Stimulated activated naive CD8-positive, alpha-beta T cell treated with anti-CD3 and anti-CD28 coated beads, Interleukin-15, amount 100 ng/mL, for 72 hours (primary cell): ENCODE data around the gene PKN1.
A peak's percentile ranks its signal among the peaks of the same experiment; 100 is the strongest.

Source experiments
- ATAC-seq: fragments of 150-1000 bp; cut with Tn5 transposase; 2 replicates; pipeline ENCODE4 v1.10.0; 2021; ENCODE audit warnings: mild to moderate bottlenecking, moderate library complexity
- DNase-seq, 2 donors: peaks; one replicate each; pipeline ENCODE4 v3.0.0; 2021 to 2022
- H3K27ac Mint-ChIP-seq, 2 donors: one replicate each; pipeline ENCODE4 v1.8.0; 2022; ENCODE audit warnings: mild to moderate bottlenecking in 2 of 2, mixed read lengths in 2 of 2, moderate library complexity in 2 of 2
- H3K27me3 Mint-ChIP-seq: one replicate; pipeline ENCODE4 v1.8.0; 2022; ENCODE audit warnings: mixed read lengths
- H3K4me1 Mint-ChIP-seq: one replicate; pipeline ENCODE4 v1.8.0; 2022; ENCODE audit warnings: mild to moderate bottlenecking, mixed read lengths
- H3K4me3 Mint-ChIP-seq, 2 donors: one replicate each; pipeline ENCODE4 v1.8.0; 2022; ENCODE audit warnings: mild to moderate bottlenecking in 2 of 2, mixed read lengths in 2 of 2, moderate library complexity in 1 of 2
- H3K9me3 Mint-ChIP-seq, 2 donors: one replicate each; pipeline ENCODE4 v1.8.0; 2022; ENCODE audit warnings: mixed read lengths in 2 of 2

Gene PKN1

GRCh38 chr19:14517446-14517839 is 84.3 kb downstream of the PKN1 start:
- H3K4me1 Mint-ChIP-seq: peaks cover 67% of the 10 kb centered on the region
- H3K27ac Mint-ChIP-seq: peak overlapping the region; percentile 88 to 94
- ATAC-seq (no peak), DNase-seq (no peak)
- peak overlapping the region; percentile 95 to 96 for H3K4me3 Mint-ChIP-seq
- H3K9me3 Mint-ChIP-seq: no peaks in the 10 kb centered on the region
- H3K27me3 Mint-ChIP-seq: no peaks in the 10 kb centered on the region

GRCh38 chr19:14517840-14518505 is 84.9 kb downstream of the PKN1 start, which contains the start of gene DNAJB1:
DNAJB1 (minus strand) TSS chr19:14518397; CDS start chr19:14518349, 48 bp downstream.
- DNase-seq (peak; percentile 73 to 78), ATAC-seq (peak; percentile 72)
- H3K4me3 Mint-ChIP-seq: peak within 1 kb of the TSS; percentile 95 to 96

GRCh38 chr19:14519245-14519859 is 86.2 kb downstream of the PKN1 start:
- Mint-ChIP-seq H3K27me3 (no peaks in the 10 kb centered on the region), H3K9me3 (no peaks in the 10 kb centered on the region), H3K27ac (peak overlapping the region; percentile 40 to 84), H3K4me1 (peaks cover 76% of the 10 kb centered on the region), H3K4me3 (peak overlapping the region; percentile 95 to 96)
- no peak for ATAC-seq
- no peak for DNase-seq

More at GRCh38 chr19:14517840-14518505, 84.9 kb downstream of the PKN1 start, which contains the start of gene DNAJB1:
- peak within 1 kb of the TSS; percentile 98 to 99 for H3K27ac Mint-ChIP-seq
- no peaks in the 10 kb centered on the region for H3K27me3 Mint-ChIP-seq
- H3K9me3 Mint-ChIP-seq: no peaks in the 10 kb centered on the region
- H3K4me1 Mint-ChIP-seq: peaks cover 72% of the 10 kb centered on the region

DNA sequence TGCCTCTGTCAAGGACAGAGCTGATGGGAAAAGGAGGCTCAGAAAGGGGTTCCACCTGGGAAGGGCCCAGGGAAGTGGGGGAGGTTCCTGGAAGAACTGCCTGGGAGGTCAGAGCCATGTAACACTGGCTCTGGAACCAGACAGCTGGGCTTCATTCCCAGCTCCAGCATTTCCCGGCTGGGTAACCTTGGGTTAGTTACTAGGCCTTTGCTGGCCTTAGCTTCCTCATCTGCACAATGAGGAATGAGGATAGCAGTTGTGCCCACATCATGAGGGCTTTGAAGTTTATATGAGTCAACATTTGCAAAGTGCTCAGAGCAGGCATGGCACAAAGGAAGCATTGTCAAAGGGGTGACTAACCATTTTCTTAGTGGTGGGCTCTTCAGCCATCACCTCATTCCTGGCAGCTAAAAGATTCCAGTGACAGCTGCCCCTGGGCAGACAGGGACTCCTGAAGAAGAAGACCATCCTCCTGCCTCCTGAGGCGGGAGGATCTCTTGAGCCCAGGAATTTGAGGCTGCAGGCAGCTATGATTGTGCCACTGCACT is 86.8 kb downstream of the PKN1 start:
- H3K4me3 Mint-ChIP-seq: peak overlapping the region; percentile 95 to 96
- DNase-seq: no peak
- no peak for ATAC-seq
- H3K27ac Mint-ChIP-seq: peak overlapping the region; percentile 40 to 84
- H3K9me3 Mint-ChIP-seq: no peaks in the 10 kb centered on the region
- H3K27me3 Mint-ChIP-seq: no peaks in the 10 kb centered on the region
- H3K4me1 Mint-ChIP-seq: peaks cover 70% of the 10 kb centered on the region

DNA sequence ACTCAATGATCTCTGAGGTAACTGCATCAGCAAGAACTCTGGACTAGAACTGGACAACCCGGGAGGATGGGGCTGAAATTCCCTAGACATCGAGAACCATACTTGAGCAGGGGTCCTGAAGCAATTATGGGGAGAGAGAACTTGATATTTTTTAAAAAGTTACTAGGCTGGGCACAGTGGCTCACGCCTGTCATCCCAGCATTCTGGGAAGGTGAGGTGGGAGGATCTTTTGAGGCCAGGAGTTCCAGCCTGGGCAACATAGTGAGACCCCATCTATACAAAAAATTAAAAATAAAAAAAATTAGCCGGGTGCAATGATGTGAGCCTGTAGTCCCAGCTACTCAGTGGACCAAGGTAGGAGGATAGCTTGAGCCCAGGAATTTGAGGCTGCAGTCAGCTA is 87.4 kb downstream of the PKN1 start:
- Mint-ChIP-seq H3K27me3 (no peaks in the 10 kb centered on the region), H3K4me3 (no peak overlapping the region), H3K9me3 (no peaks in the 10 kb centered on the region), H3K27ac (peak overlapping the region in 1 of 2 donors; percentile 72), H3K4me1 (peaks cover 64% of the 10 kb centered on the region)
- DNase-seq (no peak), ATAC-seq (no peak)
